Measurements from ENCODE around the gene DGUOK.
"Not testable (repeated sequence)": the region's sequence is repeated elsewhere in the genome, so short reads cannot be mapped to it uniquely, and the experiment has no call there.

The DGUOK gene

DNA sequence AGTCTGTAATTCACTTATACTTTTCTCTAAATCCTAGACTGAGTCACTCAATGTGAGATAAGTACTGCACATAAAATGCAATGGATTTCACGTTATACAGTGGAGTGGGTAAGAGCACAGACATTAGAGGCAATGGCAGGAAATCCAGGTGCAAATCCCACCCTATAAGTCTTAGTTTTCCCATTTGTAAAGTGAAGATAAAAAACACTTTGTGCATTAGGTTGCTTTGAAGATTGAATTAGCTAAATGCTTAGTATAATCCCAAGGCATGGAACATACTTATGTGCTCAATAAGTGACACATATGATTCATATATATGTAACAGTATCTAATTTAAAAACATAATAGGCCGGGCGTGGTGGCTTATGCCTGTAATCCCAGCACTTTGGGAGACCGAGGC, 23.4 kb upstream of the DGUOK start:
- TF ChIP-seq CTCF (IDR thresholded peaks at IDR 0.05; ENCODE audit: low read depth, low read length) = no peak
- no peak for DNase-seq (ENCODE audit: extremely low read depth, low read depth)

GRCh38 chr2:73903949-73904613, 22.6 kb upstream of the DGUOK start:
- not testable (repeated sequence) for DNase-seq (ENCODE audit: extremely low read depth, low read depth)

DNA sequence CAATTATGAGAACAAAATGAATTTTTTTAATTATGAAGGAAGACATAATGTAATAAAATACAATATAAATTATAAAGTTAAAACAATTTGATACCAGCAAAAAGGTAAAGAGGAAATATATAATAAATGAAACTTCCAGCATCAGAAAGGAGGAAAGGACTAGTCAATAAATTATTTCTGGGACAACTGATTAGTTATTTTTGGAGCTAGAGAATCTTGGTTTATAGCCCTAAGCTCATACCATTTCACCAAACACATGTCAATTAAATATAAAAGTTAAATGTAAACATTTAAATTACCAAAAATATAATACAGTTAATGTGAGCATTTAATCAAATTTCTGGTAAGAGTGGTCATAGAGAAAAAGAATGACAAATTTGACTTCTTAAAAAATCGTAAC, 21.7 kb upstream of the DGUOK start:
- no peak for TF ChIP-seq CTCF (IDR thresholded peaks at IDR 0.05; ENCODE audit: low read depth, low read length)
- DNase-seq (ENCODE audit: extremely low read depth, low read depth) = no peak

GRCh38 chr2:73906847-73907505, 19.7 kb upstream of the DGUOK start:
- no peak for DNase-seq (ENCODE audit: extremely low read depth, low read depth)
- no peak for TF ChIP-seq CTCF (IDR thresholded peaks at IDR 0.05; ENCODE audit: low read depth, low read length)

- TF ChIP-seq CTCF (IDR thresholded peaks at IDR 0.05; ENCODE audit: low read depth, low read length) = peak; percentile 24
- no peak for DNase-seq (ENCODE audit: extremely low read depth, low read depth)
These were observed 18.7 kb upstream of the DGUOK start for GRCh38 chr2:73907840-73908452.

DNA sequence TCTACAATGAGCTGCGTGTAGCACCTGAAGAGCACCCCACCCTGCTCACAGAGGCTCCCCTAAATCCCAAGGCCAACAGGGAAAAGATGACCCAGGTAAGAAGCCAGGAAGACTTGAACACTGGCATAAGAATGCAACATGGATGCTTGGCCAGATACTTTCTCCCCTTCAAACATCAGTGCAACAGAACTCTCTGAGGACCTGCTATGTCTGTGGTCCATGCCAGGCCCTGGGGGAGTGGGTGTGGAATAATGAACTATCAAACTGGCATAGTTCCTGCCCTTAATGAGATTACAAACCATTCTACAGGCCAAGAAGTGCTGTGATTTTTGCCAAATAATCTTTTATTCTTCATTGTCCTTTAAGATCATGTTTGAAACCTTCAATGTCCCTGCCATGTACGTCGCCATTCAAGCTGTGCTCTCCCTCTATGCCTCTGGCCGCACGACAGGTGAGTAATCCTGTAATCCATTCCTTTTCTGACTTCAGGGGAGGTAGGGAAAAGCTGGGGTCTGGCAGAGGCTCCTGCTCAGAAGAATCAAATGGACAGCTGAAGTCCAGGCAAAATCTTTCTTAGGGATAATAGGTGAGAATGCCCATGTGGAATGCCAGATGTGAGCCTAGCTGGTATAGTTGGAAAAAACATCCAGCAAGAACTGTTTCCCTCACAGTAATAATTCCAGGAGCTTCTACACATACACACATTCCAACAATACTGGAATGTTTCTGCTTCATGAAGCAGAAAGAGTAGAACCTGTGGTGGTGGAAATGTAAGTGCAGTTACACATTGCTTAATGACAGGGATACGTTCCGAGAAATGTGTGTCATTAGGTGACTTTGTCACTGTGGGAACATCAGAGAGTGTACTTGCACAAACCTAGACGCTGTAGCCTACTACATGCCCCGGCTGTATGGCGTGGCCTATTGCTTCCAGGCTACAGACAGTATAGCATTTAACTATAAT, 17.7 kb upstream of the DGUOK start:
- TF ChIP-seq CTCF (IDR thresholded peaks at IDR 0.05; ENCODE audit: low read depth, low read length) = no peak
- no peak for DNase-seq (ENCODE audit: extremely low read depth, low read depth)

DNA sequence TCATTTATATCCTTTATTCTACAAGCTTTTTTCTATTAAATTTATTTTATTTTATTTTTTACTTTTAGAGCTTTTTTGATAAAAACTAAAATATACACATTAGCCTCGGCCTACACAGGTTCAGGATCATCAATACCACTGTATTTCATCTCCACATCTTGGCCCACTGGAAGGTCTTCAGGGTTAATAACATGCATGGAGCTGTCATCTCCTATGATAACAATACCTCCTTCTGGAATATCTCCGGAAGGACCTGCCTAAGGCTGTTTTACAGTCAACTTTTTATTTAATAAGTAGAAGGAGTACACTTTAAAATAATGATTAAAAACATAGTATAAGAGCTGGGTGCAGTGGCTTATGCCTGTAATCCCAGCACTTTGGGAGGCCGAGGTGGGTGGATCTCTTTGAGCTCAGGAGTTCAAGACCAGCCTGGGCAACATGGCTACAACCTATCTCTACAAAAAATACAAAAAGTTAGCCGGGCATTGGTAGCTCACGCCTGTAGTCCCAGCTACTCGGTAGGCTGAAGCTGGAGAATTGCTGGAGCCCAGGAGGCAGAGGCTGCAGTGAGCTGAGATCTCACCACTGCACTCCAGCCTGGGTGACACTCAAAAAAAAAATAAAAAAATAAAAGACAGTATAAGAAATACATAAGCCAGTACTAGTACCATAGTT, 15.7 kb upstream of the DGUOK start:
- no peak for DNase-seq (ENCODE audit: extremely low read depth, low read depth)
- TF ChIP-seq CTCF (IDR thresholded peaks at IDR 0.05; ENCODE audit: low read depth, low read length) = no peak
